NCI-H774 (cell line): ENCODE measurements around the gene PKIG.
"Not testable (repeated sequence)": the region's sequence is repeated elsewhere in the genome, so short reads cannot be mapped to it uniquely, and the experiment has no call there.

Experiments used
- DNase-seq: peaks from one replicate; lab custom pipeline; 2025; lab: John Stamatoyannopoulos, UW

Gene PKIG

DNA sequence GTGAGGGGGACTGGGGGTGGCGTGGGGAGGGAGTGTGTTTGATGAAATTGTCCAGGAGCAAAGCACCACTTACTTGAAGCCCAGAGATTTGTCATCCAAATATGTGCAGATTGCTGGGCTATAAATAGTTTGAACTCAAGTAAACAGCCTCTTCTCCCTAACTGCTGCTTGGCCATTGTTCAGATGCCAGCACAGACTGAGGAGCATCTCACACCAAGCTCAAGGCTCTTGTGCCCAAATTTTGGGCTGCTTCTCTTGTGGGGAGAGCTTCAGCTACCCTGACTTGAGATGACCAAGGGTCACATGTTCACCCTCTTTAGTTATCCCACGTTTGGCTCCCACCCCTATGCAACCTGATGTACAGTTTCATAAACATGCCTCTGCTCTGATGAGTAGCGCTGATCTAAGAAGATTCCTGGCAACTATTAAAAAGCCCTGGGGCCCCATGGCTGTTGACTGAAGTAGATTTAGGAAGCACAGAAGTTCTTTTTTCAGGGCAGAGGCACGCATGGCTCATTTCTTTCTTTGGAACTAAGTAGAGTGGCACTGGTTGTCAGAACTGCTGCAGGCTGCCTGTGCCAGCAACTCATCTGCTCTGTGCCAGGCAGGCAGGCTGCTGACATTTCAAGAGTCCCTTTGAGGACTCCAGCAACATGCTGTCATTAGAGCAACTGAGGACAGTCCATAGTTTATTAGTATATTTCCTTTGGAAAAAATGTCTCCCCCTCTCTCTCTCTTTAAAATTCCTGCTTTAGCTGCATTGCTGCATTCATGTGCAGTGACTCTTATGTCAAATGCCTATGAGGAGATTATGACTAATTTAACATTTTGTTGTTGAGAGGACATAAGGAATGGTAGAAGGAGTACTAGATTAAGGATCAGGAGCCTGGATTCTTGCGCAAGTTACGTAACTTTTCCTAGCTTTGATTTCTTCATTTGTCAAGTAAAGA, 9.6 kb upstream of the PKIG start:
- DNase-seq: no peak

- no peak for DNase-seq
Measured at GRCh38 chr20:44573501-44573869, 8.9 kb upstream of the PKIG start.

GRCh38 chr20:44574372-44574771, 8.0 kb upstream of the PKIG start:
- no peak for DNase-seq

DNA sequence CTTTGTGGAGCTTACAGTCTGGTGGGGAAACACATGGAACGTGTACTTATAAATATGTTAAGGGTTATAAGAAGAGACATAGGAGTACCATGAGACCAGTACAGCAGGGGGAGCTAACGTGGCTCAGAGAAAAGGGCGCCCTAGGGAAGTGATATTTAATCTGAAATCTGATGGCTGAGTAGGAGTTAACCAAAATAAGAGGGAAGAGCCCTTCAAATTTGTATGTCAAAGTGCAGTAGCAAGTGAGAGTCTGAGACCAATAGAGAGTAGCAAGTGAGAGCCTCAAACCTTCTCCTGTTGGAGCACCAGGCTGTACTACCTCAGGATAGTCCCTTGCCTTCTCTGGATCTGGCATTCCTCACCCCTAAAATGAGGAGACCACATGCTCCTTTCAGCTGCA, 6.1 kb upstream of the PKIG start:
- no peak for DNase-seq

GRCh38 chr20:44579313-44580081, 2.9 kb upstream of the PKIG start:
- DNase-seq: no peak

DNA sequence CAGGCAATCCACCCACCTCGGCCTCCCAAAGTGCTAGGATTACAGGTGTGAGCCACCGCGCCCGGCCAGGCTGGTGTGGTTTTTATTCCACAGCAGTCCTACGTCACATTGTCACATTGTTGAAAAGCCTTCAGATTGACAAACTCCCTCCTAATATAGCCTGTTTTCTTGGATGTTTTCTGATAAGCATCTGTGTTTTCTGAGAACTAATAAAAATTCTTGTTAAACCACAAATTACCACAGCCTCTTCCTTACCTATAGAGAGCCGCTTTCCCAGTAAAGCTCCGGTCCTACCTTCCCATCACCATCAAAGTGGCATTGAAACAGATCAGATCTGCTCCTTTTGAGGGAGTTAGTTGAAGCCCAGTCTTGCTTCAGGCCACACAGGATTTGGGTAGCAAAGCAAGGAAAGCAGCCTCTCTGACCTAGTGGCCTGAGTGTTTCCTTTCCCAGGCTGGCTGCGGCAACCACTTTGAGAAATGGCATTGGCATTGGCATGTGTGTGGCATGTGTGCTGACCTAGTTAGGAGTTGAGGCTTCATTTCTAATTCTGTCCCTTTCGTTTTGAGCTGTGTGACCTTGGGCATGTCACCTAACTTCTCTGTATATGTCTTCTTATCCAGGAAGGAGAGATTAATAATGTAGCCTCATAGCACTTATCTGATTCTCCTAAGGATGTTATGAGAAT, 1.7 kb upstream of the PKIG start:
- no peak for DNase-seq

GRCh38 chr20:44581515-44581914, 864 bp upstream of the PKIG start:
- DNase-seq: no peak

GRCh38 chr20:44583157-44583556, 778 bp downstream of the PKIG start:
- no peak for DNase-seq

DNA sequence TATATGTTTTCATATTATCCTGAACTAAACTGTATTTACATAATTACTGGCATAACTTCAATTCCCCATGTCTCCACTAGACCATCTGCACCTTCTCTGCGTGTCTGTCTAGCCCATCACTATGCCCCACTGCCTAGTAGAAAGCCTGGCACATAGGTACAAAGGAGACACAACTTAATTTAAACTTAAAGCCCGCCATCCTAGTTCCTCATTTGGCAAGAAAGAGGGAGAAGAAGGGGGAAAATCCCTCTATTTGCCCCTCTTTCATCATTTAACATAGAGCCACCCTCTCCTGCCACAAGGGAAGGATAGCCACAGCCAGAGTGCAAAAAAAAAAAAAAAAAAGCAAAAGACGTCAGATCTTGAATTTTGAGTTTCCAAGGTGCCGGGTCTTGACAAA, 1.8 kb downstream of the PKIG start:
- no peak for DNase-seq

DNA sequence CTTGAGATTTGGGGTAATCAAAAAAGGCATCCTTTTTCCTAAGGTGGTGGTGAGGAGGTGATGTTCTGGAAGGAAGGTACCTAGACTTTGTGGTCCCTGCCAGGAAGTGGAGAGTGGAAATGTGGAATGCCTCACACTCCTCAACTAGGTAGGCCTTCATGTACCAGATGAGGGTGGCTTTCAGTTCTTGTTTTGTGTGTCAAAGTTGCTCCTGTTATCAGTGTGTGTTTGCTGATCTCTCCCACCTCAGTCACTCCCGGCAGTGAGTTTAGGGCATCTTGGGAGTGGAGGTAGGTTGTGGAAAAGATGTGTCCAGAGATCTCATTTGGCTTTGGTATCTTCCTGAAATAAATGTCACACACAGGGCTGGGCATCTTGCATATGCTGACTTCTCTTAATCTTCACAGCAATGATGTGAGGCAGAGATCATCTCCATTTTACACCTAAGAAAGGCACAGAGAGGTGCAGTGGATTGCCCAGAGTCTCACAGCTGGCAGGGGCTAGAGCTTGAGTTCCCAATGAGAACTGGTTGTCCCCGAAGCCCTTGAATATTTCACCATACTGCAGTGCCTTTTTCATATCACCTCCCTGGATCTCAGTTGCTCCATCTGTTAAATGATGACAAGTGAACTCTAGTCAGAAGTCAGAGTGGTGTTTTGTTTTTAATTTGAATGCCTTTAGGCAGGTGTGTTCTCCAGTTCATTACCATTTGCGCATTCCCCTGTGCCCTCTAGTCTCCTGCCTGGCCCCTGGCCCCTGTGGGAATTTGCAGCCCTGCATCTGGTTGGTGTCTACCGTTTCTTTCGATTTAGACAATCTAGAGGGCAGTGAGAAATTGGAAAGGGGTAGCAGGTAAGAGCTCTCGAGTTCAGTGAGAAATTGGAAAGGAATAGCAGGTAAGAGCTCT, 2.9 kb downstream of the PKIG start:
- DNase-seq: no peak

DNA sequence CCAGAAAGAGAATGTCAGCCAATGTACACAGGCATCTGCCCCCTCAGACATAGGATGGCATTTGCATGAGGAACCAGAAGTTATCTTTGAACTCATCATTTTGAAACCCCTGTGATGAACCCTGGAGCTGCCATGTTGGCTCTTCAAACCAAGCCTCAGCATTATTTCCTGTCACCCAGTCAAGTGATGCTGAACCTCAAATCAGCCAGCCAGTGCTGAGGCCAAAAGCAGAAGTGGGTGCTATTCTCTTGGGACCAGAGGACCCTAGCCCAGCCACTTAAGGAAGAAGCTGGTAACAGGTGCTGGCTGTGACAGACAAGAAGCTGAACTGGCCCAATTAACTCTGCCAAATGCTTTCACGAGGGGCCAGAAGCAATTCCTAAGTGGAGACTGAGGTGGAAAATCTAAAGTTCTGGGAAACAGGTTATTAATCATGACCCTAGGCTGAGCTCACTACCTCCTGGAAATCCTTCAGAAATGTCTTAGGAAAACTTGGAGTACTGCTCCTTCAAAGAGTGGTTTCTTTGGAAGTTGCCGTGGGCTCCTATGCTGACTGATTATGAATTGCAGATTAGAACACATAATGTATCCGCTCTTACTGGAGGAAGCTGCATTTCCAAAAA, 4.0 kb downstream of the PKIG start:
- no peak for DNase-seq

GRCh38 chr20:44587035-44587980, 4.9 kb downstream of the PKIG start:
- no peak for DNase-seq

DNA sequence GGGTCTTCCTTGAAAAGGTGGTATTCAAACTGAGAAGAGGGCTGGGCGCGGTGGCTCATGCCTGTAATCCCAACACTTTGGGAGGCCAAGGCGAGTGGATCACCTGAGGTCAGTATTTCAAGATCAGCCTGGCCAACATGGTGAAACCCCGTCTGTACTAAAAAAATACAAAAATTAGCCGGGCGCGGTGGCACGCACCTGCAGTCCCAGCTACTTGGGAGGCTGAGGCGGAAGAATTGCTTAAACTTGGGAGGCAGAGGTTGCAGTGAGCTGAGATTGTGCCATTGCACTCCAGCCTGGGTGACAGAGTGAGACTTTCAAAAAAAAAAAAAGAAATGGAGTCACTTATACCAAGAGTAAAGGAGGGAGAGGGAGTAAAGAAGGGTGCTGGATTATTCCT, 5.9 kb downstream of the PKIG start:
- DNase-seq: not testable (repeated sequence)

DNA sequence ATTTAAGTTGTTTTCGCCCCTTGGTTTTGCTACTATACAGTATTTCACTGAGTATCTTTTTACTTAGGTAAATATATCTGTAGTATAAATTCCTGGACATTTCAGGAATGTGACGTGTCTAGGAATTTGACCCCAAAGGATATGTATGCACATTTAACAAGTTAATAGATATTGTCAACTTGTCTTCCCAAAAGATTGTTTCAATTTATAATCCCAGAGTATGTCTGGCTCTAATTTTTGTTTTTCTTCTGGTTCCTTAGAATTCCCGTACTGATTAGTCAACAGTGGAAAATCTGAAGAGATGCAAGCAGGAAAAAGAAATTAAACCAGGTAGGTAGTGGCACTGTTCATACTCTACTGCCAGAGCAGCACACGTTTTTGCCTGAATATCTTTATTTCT, 7.2 kb downstream of the PKIG start:
- DNase-seq: no peak

- no peak for DNase-seq
Measured at GRCh38 chr20:44590980-44591778, 8.8 kb downstream of the PKIG start.

DNA sequence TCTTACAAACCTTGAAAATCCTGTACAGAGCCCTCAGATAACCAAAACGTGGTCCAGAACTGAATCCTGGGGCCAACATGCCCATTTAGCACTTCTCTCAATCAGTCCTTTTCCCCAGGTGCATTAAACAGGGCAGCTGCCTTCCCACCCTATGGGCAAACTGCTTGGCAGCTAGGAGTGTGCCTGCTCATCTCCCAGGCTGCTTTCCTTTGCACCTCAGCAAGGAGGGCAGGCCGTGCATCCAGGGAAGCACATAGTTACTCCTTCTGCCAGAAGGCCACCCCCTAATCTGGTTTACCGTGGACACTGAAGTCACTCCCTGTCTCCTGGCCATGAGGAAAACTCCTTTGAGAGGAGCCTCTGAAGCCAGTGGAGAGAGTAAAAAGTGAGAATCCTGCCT, 10.0 kb downstream of the PKIG start:
- DNase-seq: no peak

GRCh38 chr20:44593751-44594150, 11.4 kb downstream of the PKIG start:
- no peak for DNase-seq

DNA sequence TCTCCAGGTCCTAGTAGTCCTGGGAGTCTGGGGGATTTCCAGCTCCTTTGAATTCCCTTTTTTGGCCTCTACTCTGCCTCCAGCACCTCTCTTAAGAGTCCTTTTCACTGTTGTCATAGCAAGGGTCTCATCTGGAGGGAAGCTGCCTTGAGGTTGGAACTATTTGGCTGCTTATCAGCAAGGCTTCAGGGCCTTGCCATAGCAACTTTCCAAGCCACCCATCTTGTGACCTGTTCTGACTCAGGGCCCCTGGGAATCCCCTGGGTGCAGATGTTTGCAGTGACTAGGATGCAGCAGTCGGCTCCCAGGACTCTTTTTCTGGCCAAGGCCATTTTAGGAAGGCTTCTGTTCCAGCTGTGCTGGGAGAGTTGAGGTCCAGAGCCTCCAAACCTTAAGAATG, 12.4 kb downstream of the PKIG start:
- DNase-seq: no peak

GRCh38 chr20:44596010-44596409, 13.6 kb downstream of the PKIG start:
- no peak for DNase-seq
